GM12878 (cell line): ENCODE measurements around the gene CRX. TPM values are rescaled to one million over a fixed set of nuclear protein-coding genes. Genes with fewer than 3 reads are reported as not detected.
"Not testable (repeated sequence)": the region's sequence is repeated elsewhere in the genome, so short reads cannot be mapped to it uniquely, and the experiment has no call there.

ENCODE experiments used
- ATAC-seq: fragments of 200-7000 bp; cut with Tn5 transposase; 3 replicates; pipeline ENCODE4 v1.9.1; 2020; ENCODE audit warnings: mild to moderate bottlenecking, moderate library complexity
- BruUV-seq: library from RNA; stranded (reverse); fragments of 400-500 nt; replicated peaks from 2 replicates; lab custom pipeline; 2021; lab: Mats Ljungman, UMichigan
- CTCF ChIA-PET: fragments of 300-600 bp; sonication (Branson Sonifier 250); formaldehyde crosslinking; extraction: SDS; loops from one replicate; lab custom pipeline; 2021; ENCODE audit warnings: inconsistent platforms; lab: Yijun Ruan, JAX
- POLR2A ChIA-PET: fragments of 350-600 bp; formaldehyde crosslinking; extraction: SDS; loops from one replicate; lab custom pipeline; 2021; ENCODE audit warnings: inconsistent platforms; lab: Charles Lee
- RAD21 ChIA-PET: fragments of 300-600 bp; sonication (Branson Sonifier 250); formaldehyde crosslinking; loops from one replicate; lab custom pipeline; 2023; ENCODE audit warnings: antibody characterized with exemption; ENCODE audit not compliant: unreplicated experiment; lab: Charles Lee
- SMC1A ChIA-PET: fragments of 300-600 bp; sonication (Branson Sonifier 250); formaldehyde crosslinking; loops from one replicate; lab custom pipeline; 2023; ENCODE audit not compliant: unreplicated experiment, uncharacterized antibody; lab: Charles Lee
- DNase-seq: peaks from one replicate; pipeline ENCODE4 v3.0.0-alpha.2; 2011; ENCODE audit warnings: low read depth, low spot score
- FAIRE-seq: peaks from 3 replicates; lab custom pipeline; 2011; peaks lifted over from hg19 to GRCh38; lab: Jason Lieb, UNC
- H2AFZ ChIP-seq: 2 replicates; pipeline ENCODE4 v1.6.0; 2011; ENCODE audit warnings: low read depth, low read length, control low read depth; ENCODE audit not compliant: control insufficient read depth
- H3K27ac ChIP-seq: 2 replicates; pipeline ENCODE4 v1.5.1; 2011; ENCODE audit warnings: control low read depth; ENCODE audit not compliant: control insufficient read depth, insufficient read depth
- H3K27me3 ChIP-seq, 2 experiments: replicated peaks in 1 of 2; 2 replicates each; pipeline versions ENCODE4 v1.6.0 to v1.6.1; 2011; ENCODE audit warnings: low read length in 1 of 2; ENCODE audit not compliant: control insufficient read depth in 2 of 2, insufficient read depth in 2 of 2
- H3K36me3 ChIP-seq, 2 experiments: 2 replicates each; pipeline ENCODE4 v1.5.1; 2011; ENCODE audit warnings: low read length in 1 of 2; ENCODE audit not compliant: control insufficient read depth in 2 of 2, insufficient read depth in 2 of 2
- H3K4me1 ChIP-seq: 2 replicates; pipeline ENCODE4 v1.6.1; 2011; ENCODE audit warnings: mild to moderate bottlenecking, low read length, moderate library complexity, mixed read lengths; ENCODE audit not compliant: control insufficient read depth, insufficient read depth
- H3K4me2 ChIP-seq: 2 replicates; pipeline ENCODE4 v1.6.0; 2011; ENCODE audit warnings: control low read depth; ENCODE audit not compliant: control insufficient read depth, insufficient read depth
- H3K4me3 ChIP-seq: fragments of 200-600 bp; sonication (generic); 2 replicates; pipeline ENCODE4 v1.5.1; 2016
- H3K79me2 ChIP-seq: 2 replicates; pipeline ENCODE4 v1.6.0; 2011; ENCODE audit warnings: low read length; ENCODE audit not compliant: control insufficient read depth, insufficient read depth
- H3K9ac ChIP-seq: 2 replicates; pipeline ENCODE4 v1.8.0; 2011; ENCODE audit warnings: low read length, control low read depth, mixed read lengths; ENCODE audit not compliant: control insufficient read depth, insufficient read depth
- H3K9me3 ChIP-seq: replicated peaks from 3 replicates; pipeline ENCODE4 v1.5.1; 2011; ENCODE audit warnings: mild to moderate bottlenecking, low read length; ENCODE audit not compliant: control insufficient read depth, insufficient read depth
- H4K20me1 ChIP-seq: 2 replicates; pipeline ENCODE4 v1.6.0; 2011; ENCODE audit not compliant: control insufficient read depth, insufficient read depth
- GATAD2B ChIP-seq: fragments of 450-650 bp; conservative IDR thresholded peaks from 2 replicates; pipeline ENCODE4 v1.6.1; 2017; ENCODE audit warnings: low read depth, mild to moderate bottlenecking, moderate library complexity
- WGBS: methylation state at CpG from one replicate; pipeline ENCODE4 v1.1.6; 2016; ENCODE audit warnings: low lambda C conversion rate; ENCODE audit not compliant: insufficient replicate concordance, insufficient coverage; ENCODE audit errors: missing lambda C conversion rate; 5-methylcytosine and 5-hydroxymethylcytosine counted together
- in situ Hi-C: fragments of 300-500 bp; cut with MboI; formaldehyde crosslinking; loops from 9 replicates; pipeline ENCODE4 v1.14.3; 2018; ENCODE audit warnings: mixed read lengths
- intact Hi-C: fragments of 100-400 bp; cut with micrococcal nuclease; formaldehyde crosslinking; loops from one replicate; pipeline ENCODE4 v1.14.2; 2022; ENCODE audit not compliant: unreplicated experiment
- polyA plus RNA-seq, 11 experiments: library from polyadenylated mRNA; depleted of rRNA in 4 of 11; unstranded in 6 of 11; stranded (reverse) in 5 of 11; fragments of >200 nt; fragmentation: Nextera tagmentation in 4 of 11; fragmentation: Illumina TruSeq in 1 of 11; extraction: Ambion mirVana in 4 of 11; extraction: Trizol in 1 of 11; gene quantifications; 1 replicate in 1 of 11; 2 replicates in 10 of 11; pipeline versions ENCODE4 v1.2.1 to v1.2.3, GENCODE V29; 2011 to 2016; ENCODE audit warnings: inconsistent platforms in 2 of 11, missing spikeins in 2 of 11, low read depth in 1 of 11
- total RNA-seq, 4 experiments: library from RNA; depleted of rRNA in 3 of 4; stranded (reverse); fragments of >200 nt in 3 of 4; fragmentation: Illumina TruSeq in 1 of 4; extraction: Trizol in 1 of 4; gene quantifications; 2 replicates each; pipeline versions ENCODE4 v1.2.1 to v1.2.3, GENCODE V29; 2013 to 2021

Gene CRX
- total and polyA plus RNA-seq, 10 of the 15 experiments (the other 5 are each of a cell fraction or from before 2014, with no cell fraction given) = not detected

- TF ChIP-seq GATAD2B = no peak
These were observed 7.8 kb upstream of the CRX start (continued) for GRCh38 chr19:47813995-47814328.

- CTCF ChIA-PET = interaction anchor here (0.8 to 2.7 kb wide), 3 partner anchors 25 to 50 kb away, joined by 3 to 7 read pairs (median 3); no protein-coding TSS in a partner anchor
- H3K4me1 ChIP-seq, SMC1A ChIA-PET, H3K4me3 ChIP-seq, BruUV-seq, ATAC-seq, H3K27ac ChIP-seq, H3K27me3 ChIP-seq, H3K79me2 ChIP-seq, in situ Hi-C loops, H3K4me2 ChIP-seq, RAD21 ChIA-PET, H3K36me3 ChIP-seq, H2AFZ ChIP-seq, H4K20me1 ChIP-seq, DNase-seq, intact Hi-C loops, H3K9ac ChIP-seq, FAIRE-seq, POLR2A ChIA-PET, H3K9me3 ChIP-seq: not testable (repeated sequence)
- WGBS = 69% methylated on average over 3 of the region's 8 CpGs
These were observed 5.5 kb upstream of the CRX start for GRCh38 chr19:47816270-47816669.

- H3K27ac ChIP-seq, intact Hi-C loops, BruUV-seq, FAIRE-seq, ATAC-seq, POLR2A ChIA-PET, H3K79me2 ChIP-seq, H3K9ac ChIP-seq, DNase-seq, H3K4me2 ChIP-seq, RAD21 ChIA-PET, SMC1A ChIA-PET, H2AFZ ChIP-seq, H4K20me1 ChIP-seq, H3K9me3 ChIP-seq, in situ Hi-C loops, H3K4me1 ChIP-seq, H3K36me3 ChIP-seq, H3K4me3 ChIP-seq, H3K27me3 ChIP-seq: not testable (repeated sequence)
- CTCF ChIA-PET = interaction anchor here (0.6 kb wide), 1 partner anchor 26 kb away, joined by 3 read pairs; no protein-coding TSS in a partner anchor
- 31% methylated on average over 1 of the region's 1 CpG for WGBS
These were observed 3.5 kb upstream of the CRX start for GRCh38 chr19:47818221-47818620.
